ENCODE data around the gene LRRC7. TPM values are rescaled to one million over a fixed set of nuclear protein-coding genes. Genes with fewer than 3 reads are reported as not detected.

Gene LRRC7
- total RNA-seq, 3 donors from 2014 or later: not detected

DNA sequence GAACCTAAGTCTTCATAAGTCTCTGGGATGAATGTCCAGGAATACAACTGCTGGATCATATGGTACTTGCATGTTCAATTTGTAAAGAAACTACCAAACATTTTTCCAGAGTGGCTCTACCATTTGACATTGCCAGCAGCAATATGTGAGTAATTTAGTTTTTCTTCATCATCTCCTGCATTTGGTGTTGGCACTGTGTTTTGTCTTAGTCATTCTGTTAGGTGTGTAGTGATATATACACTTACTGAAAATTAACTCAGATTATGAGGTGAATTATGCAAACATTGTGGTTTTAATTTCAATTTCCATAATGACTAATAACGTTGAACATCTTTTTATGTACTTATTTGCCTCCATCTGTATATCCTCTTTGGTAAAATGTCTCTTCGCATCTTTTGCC lies 499.0 kb downstream of the LRRC7 start:
- H3K4me1 ChIP-seq: no peaks in the 10 kb centered on the region
- intact Hi-C loops (cut with DNase I; ENCODE audit: low total_unique reads): no loop called here
- TF ChIP-seq POLR2AphosphoS5 (IDR thresholded peaks at IDR 0.05): no peak
- TF ChIP-seq POLR2A (IDR thresholded peaks at IDR 0.05): no peak
- no peak for TF ChIP-seq CTCF (IDR thresholded peaks at IDR 0.05)
- no peak for DNase-seq (ENCODE audit: low spot score in 2 of 2)
- no peaks in the 10 kb centered on the region for H3K9me3 ChIP-seq
- no peaks in the 10 kb centered on the region for H3K36me3 ChIP-seq
- H3K27me3 ChIP-seq: no peaks in the 10 kb centered on the region
- H3K4me3 ChIP-seq: no peak overlapping the region
- H3K27ac ChIP-seq: no peak overlapping the region

GRCh38 chr1:70071601-70072000 lies 503.9 kb downstream of the LRRC7 start:
- no peaks in the 10 kb centered on the region for H3K9me3 ChIP-seq
- H3K36me3 ChIP-seq: no peaks in the 10 kb centered on the region
- no peak for TF ChIP-seq POLR2A (IDR thresholded peaks at IDR 0.05)
- no peaks in the 10 kb centered on the region for H3K27me3 ChIP-seq
- intact Hi-C loops (cut with DNase I; ENCODE audit: low total_unique reads): no loop called here
- no peaks in the 10 kb centered on the region for H3K4me1 ChIP-seq
- H3K27ac ChIP-seq: no peak overlapping the region
- no peak for DNase-seq (ENCODE audit: low spot score in 2 of 2)
- H3K4me3 ChIP-seq: no peak overlapping the region

GRCh38 chr1:70072231-70072751 lies 504.6 kb downstream of the LRRC7 start:
- no peak for TF ChIP-seq POLR2AphosphoS5 (IDR thresholded peaks at IDR 0.05)
- no peak for TF ChIP-seq CTCF (IDR thresholded peaks at IDR 0.05)
- TF ChIP-seq POLR2A (IDR thresholded peaks at IDR 0.05): no peak
- no peaks in the 10 kb centered on the region for H3K27me3 ChIP-seq
- no peak overlapping the region for H3K27ac ChIP-seq
- DNase-seq (ENCODE audit: low spot score in 2 of 2): no peak
- no peak overlapping the region for H3K4me3 ChIP-seq
- no peaks in the 10 kb centered on the region for H3K4me1 ChIP-seq
- intact Hi-C loops (cut with DNase I; ENCODE audit: low total_unique reads): no loop called here
- no peaks in the 10 kb centered on the region for H3K36me3 ChIP-seq
- H3K9me3 ChIP-seq: no peaks in the 10 kb centered on the region

GRCh38 chr1:70075761-70076160 lies 508.0 kb downstream of the LRRC7 start:
- TF ChIP-seq CTCF (IDR thresholded peaks at IDR 0.05) (no peak), POLR2AphosphoS5 (IDR thresholded peaks at IDR 0.05) (no peak), POLR2A (IDR thresholded peaks at IDR 0.05) (no peak)
- H3K27me3 ChIP-seq: no peaks in the 10 kb centered on the region
- no peak overlapping the region for H3K4me3 ChIP-seq
- no peaks in the 10 kb centered on the region for H3K36me3 ChIP-seq
- no peak overlapping the region for H3K27ac ChIP-seq
- H3K9me3 ChIP-seq: no peaks in the 10 kb centered on the region
- intact Hi-C loops (cut with DNase I; ENCODE audit: low total_unique reads): no loop called here
- H3K4me1 ChIP-seq: no peaks in the 10 kb centered on the region
- DNase-seq (ENCODE audit: low spot score in 2 of 2): no peak

GRCh38 chr1:70077066-70077465 lies 509.3 kb downstream of the LRRC7 start:
- Histone ChIP-seq H3K36me3 (no peaks in the 10 kb centered on the region), H3K27ac (no peak overlapping the region), H3K9me3 (no peaks in the 10 kb centered on the region), H3K27me3 (no peaks in the 10 kb centered on the region), H3K4me1 (no peaks in the 10 kb centered on the region), H3K4me3 (no peak overlapping the region)
- intact Hi-C loops (cut with DNase I; ENCODE audit: low total_unique reads): no loop called here
- no peak for TF ChIP-seq CTCF (IDR thresholded peaks at IDR 0.05)
- no peak for TF ChIP-seq POLR2AphosphoS5 (IDR thresholded peaks at IDR 0.05)
- no peak for TF ChIP-seq POLR2A (IDR thresholded peaks at IDR 0.05)
- DNase-seq (ENCODE audit: low spot score in 2 of 2): no peak

- Histone ChIP-seq H3K4me1 (no peaks in the 10 kb centered on the region), H3K27ac (no peak overlapping the region), H3K4me3 (no peak overlapping the region), H3K27me3 (no peaks in the 10 kb centered on the region), H3K9me3 (no peaks in the 10 kb centered on the region), H3K36me3 (no peaks in the 10 kb centered on the region)
- intact Hi-C loops (cut with DNase I; ENCODE audit: low total_unique reads): no loop called here
- no peak for DNase-seq (ENCODE audit: low spot score in 2 of 2)
- TF ChIP-seq POLR2A (IDR thresholded peaks at IDR 0.05): no peak
- TF ChIP-seq CTCF (IDR thresholded peaks at IDR 0.05): no peak
- no peak for TF ChIP-seq POLR2AphosphoS5 (IDR thresholded peaks at IDR 0.05)
Observed at GRCh38 chr1:70079546-70079945, 511.8 kb downstream of the LRRC7 start.

Data from breast epithelium (tissue), 4 donors.